Smooth muscle cell (in vitro differentiated cells): ENCODE results near the gene MGME1. TPM values are rescaled to one million over a fixed set of nuclear protein-coding genes. Genes with fewer than 3 reads are reported as not detected.

Source experiments
- DNase-seq: peaks from one replicate; lab custom pipeline; 2025; ENCODE audit not compliant: unreplicated experiment; lab: John Stamatoyannopoulos, UW
- H2AFZ ChIP-seq: fragments of 200-600 bp; sonication (generic); 2 replicates; pipeline ENCODE4 v1.6.0; 2016; ENCODE audit warnings: antibody characterized with exemption, low read depth, mild to moderate bottlenecking
- H3F3A ChIP-seq: fragments of 200-600 bp; sonication (generic); 2 replicates; pipeline ENCODE4 v1.6.0; 2017; ENCODE audit warnings: antibody characterized with exemption, low read depth
- H3K27ac ChIP-seq: fragments of 200-600 bp; sonication (generic); 2 replicates; pipeline ENCODE4 v1.5.1; 2016; ENCODE audit warnings: low read depth, mild to moderate bottlenecking
- H3K27me3 ChIP-seq: fragments of 200-600 bp; sonication (generic); 2 replicates; pipeline ENCODE4 v1.6.1; 2016; ENCODE audit warnings: low read depth, mild to moderate bottlenecking
- H3K36me3 ChIP-seq: fragments of 200-600 bp; sonication (generic); 2 replicates; pipeline ENCODE4 v1.5.1; 2016; ENCODE audit warnings: low read depth
- H3K4me1 ChIP-seq: fragments of 200-600 bp; sonication (generic); 2 replicates; pipeline ENCODE4 v1.5.1; 2016; ENCODE audit warnings: low read depth
- H3K4me2 ChIP-seq: fragments of 200-600 bp; sonication (generic); 2 replicates; pipeline ENCODE4 v1.6.0; 2016; ENCODE audit warnings: mild to moderate bottlenecking
- H3K4me3 ChIP-seq: fragments of 200-600 bp; sonication (generic); 2 replicates; pipeline ENCODE4 v1.5.1; 2016; ENCODE audit warnings: mild to moderate bottlenecking
- H3K79me2 ChIP-seq: fragments of 200-600 bp; sonication (generic); 2 replicates; pipeline ENCODE4 v1.6.0; 2016; ENCODE audit warnings: low read depth, mild to moderate bottlenecking
- H3K9ac ChIP-seq: fragments of 200-600 bp; sonication (generic); 2 replicates; pipeline ENCODE4 v1.6.0; 2016; ENCODE audit warnings: low read depth
- H3K9me3 ChIP-seq: fragments of 200-600 bp; sonication (generic); replicated peaks from 2 replicates; pipeline ENCODE4 v1.5.1; 2016; ENCODE audit warnings: low read depth
- H4K20me1 ChIP-seq: fragments of 200-600 bp; sonication (generic); 2 replicates; pipeline ENCODE4 v1.6.0; 2016; ENCODE audit warnings: low read depth
- CTCF ChIP-seq: fragments of 200-600 bp; sonication (generic); IDR thresholded peaks from 2 replicates; pipeline ENCODE4 v1.5.1; 2017; ENCODE audit warnings: borderline replicate concordance, mild to moderate bottlenecking, antibody characterized with exemption; ENCODE audit not compliant: insufficient read depth, poor library complexity, severe bottlenecking
- WGBS: methylation state at CpG from one replicate; pipeline ENCODE4 v1.1.7; 2016; ENCODE audit warnings: low lambda C conversion rate; 5-methylcytosine and 5-hydroxymethylcytosine counted together
- polyA plus RNA-seq: library from polyadenylated mRNA; unstranded; fragments of >200 nt; fragmentation: Nextera tagmentation; extraction: Ambion mirVana; gene quantifications from 2 replicates; pipeline ENCODE4 v1.2.1, GENCODE V29; 2016
- total RNA-seq: library from RNA; depleted of rRNA; stranded (reverse); fragments of >200 nt; gene quantifications from 2 replicates; pipeline ENCODE4 v1.2.3, GENCODE V29; 2014

Gene MGME1
- total and polyA plus RNA-seq, 2 experiments from 2014 or later: 15.7 to 16.0 TPM

- H3K27ac ChIP-seq: peak overlapping the region; percentile 4
Observed at GRCh38 chr20:18001131-18001921, 32.5 kb downstream of the MGME1 start.

DNA sequence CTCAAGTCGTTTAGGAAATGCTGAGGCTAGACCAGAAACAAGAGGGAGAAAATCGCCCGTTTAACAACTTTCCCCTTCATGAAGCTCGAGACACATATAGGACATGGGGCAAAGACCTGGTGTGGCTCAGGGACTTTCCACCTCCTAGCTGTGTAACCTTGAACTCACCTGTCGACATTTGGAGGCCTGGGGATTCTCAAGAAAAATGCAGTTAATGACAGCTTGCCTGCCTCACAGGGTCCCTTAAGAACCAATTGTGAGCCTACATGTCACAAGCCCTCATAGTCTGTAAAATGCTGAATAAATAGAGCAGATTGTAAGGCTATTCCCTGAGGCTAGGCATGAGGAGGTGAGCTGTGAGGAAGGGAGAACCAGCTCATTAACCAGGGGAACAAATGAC is 35.1 kb downstream of the MGME1 start:
- H3K36me3 ChIP-seq: no peaks in the 10 kb centered on the region
- no peak overlapping the region for H2AFZ ChIP-seq
- H3K4me1 ChIP-seq: no peaks in the 10 kb centered on the region

More at GRCh38 chr20:18001131-18001921, 32.5 kb downstream of the MGME1 start:
- no peak for DNase-seq
- H3K36me3 ChIP-seq: no peaks in the 10 kb centered on the region
- no peak overlapping the region for H3K4me3 ChIP-seq
- H3K4me2 ChIP-seq: no peak overlapping the region
- H3K27me3 ChIP-seq: no peaks in the 10 kb centered on the region
- TF ChIP-seq CTCF: no peak
- H3K79me2 ChIP-seq: no peaks in the 10 kb centered on the region
- no peaks in the 10 kb centered on the region for H3K9me3 ChIP-seq
- no peaks in the 10 kb centered on the region for H3K4me1 ChIP-seq
- H2AFZ ChIP-seq: no peak overlapping the region
- no peaks in the 10 kb centered on the region for H3F3A ChIP-seq
- WGBS: 56% methylated on average over 10 of the region's 10 CpGs
- H3K9ac ChIP-seq: no peak overlapping the region
- H4K20me1 ChIP-seq: no peaks in the 10 kb centered on the region

DNA sequence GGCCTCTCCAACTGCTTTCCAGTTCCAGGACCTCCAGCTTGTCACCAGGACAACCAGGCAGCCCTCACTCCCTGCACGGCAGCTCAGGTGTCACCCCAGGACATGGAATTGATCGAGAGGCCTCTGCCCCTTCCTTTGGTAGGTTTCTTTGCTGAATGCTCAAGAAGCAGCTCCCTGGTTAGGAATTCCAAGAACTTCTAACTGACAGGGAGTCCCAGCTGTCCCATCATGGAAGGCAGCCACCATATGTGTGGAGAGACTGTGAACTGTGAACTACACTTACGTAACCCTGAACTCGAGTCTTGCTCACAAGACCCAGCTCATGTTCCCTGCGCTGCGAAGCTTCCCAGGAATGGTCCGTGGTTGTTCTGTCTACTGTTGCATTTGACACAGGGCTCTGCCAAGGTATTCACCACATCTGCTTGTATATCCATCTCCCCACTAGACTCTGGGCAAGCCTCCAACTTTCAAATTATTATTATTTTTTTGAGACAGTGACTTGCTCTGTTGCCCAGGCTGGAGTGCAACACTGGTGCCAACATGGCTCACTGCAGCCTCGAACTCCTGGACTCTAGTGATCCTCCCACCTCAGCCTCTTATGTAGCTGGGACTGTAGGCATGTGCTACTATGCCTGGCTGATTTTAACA is 35.7 kb downstream of the MGME1 start:
- no peak overlapping the region for H3K4me2 ChIP-seq
- H4K20me1 ChIP-seq: no peaks in the 10 kb centered on the region
- H3K27ac ChIP-seq: no peak overlapping the region
- no peaks in the 10 kb centered on the region for H3K79me2 ChIP-seq
- no peak for DNase-seq
- no peaks in the 10 kb centered on the region for H3K9me3 ChIP-seq
- no peaks in the 10 kb centered on the region for H3K36me3 ChIP-seq
- no peak overlapping the region for H3K9ac ChIP-seq
- no peak overlapping the region for H3K4me3 ChIP-seq
- H3K4me1 ChIP-seq: no peaks in the 10 kb centered on the region
- TF ChIP-seq CTCF: no peak
- H3K27me3 ChIP-seq: no peaks in the 10 kb centered on the region
- WGBS: 86% methylated on average over 8 of the region's 8 CpGs
- no peak overlapping the region for H2AFZ ChIP-seq
- no peaks in the 10 kb centered on the region for H3F3A ChIP-seq

More for the DNA sequence above, 35.1 kb downstream of the MGME1 start:
- Histone ChIP-seq H3K4me3 (no peak overlapping the region), H3F3A (no peaks in the 10 kb centered on the region), H3K4me2 (no peak overlapping the region), H3K9me3 (no peaks in the 10 kb centered on the region), H4K20me1 (no peaks in the 10 kb centered on the region), H3K27me3 (no peaks in the 10 kb centered on the region), H3K79me2 (no peaks in the 10 kb centered on the region), H3K27ac (no peak overlapping the region), H3K9ac (no peak overlapping the region)
- WGBS: 73% methylated on average over 5 of the region's 5 CpGs
- DNase-seq: no peak
- no peak for TF ChIP-seq CTCF
